Mesenchymal stem cell (in vitro differentiated cells and primary cell): Measurements from ENCODE around the gene FADS1.

Experiments used
- DNase-seq: peaks from one replicate; pipeline ENCODE4 v3.0.0-alpha.2; 2013
- H2AFZ ChIP-seq: one replicate; pipeline ENCODE4 v1.6.1; 2013; ENCODE audit warnings: low read depth, mild to moderate bottlenecking, control low read depth, inconsistent platforms, low read length, moderate library complexity
- H2AK5ac ChIP-seq: 2 replicates; pipeline ENCODE4 v1.6.1; 2013; ENCODE audit warnings: low read length, moderate library complexity, mild to moderate bottlenecking, inconsistent platforms; ENCODE audit not compliant: severe bottlenecking
- H2BK120ac ChIP-seq: one replicate; pipeline ENCODE4 v1.6.1; 2013; ENCODE audit warnings: low read depth, mild to moderate bottlenecking, inconsistent platforms, low read length, moderate library complexity
- H2BK12ac ChIP-seq, 2 experiments: one replicate each; pipeline ENCODE4 v1.6.1; 2013; ENCODE audit warnings: inconsistent platforms in 2 of 2, low read length in 2 of 2, mild to moderate bottlenecking in 2 of 2, moderate library complexity in 2 of 2, control low read depth in 1 of 2
- H2BK15ac ChIP-seq: one replicate; pipeline ENCODE4 v1.6.1; 2013; ENCODE audit warnings: mild to moderate bottlenecking, low read depth, inconsistent platforms; ENCODE audit not compliant: poor library complexity, severe bottlenecking
- H2BK5ac ChIP-seq: 2 replicates; pipeline ENCODE4 v1.6.1; 2013; ENCODE audit warnings: low read depth, mild to moderate bottlenecking, low read length, control low read depth, inconsistent platforms; ENCODE audit not compliant: poor library complexity, severe bottlenecking
- H3K14ac ChIP-seq, 2 experiments: one replicate each; pipeline ENCODE4 v1.6.1; 2013; ENCODE audit warnings: inconsistent platforms in 2 of 2, low read length in 2 of 2, control low read depth in 1 of 2, mild to moderate bottlenecking in 1 of 2, moderate library complexity in 1 of 2
- H3K18ac ChIP-seq, 2 experiments: one replicate each; pipeline ENCODE4 v1.6.1; 2013; ENCODE audit warnings: inconsistent platforms in 2 of 2, low read length in 2 of 2, control low read depth in 1 of 2, low read depth in 1 of 2, mild to moderate bottlenecking in 1 of 2
- H3K23ac ChIP-seq, 2 experiments: one replicate each; pipeline ENCODE4 v1.6.1; 2013; ENCODE audit warnings: inconsistent platforms in 2 of 2, low read length in 2 of 2, mild to moderate bottlenecking in 2 of 2, moderate library complexity in 2 of 2, control low read depth in 1 of 2
- H3K27ac ChIP-seq: 2 replicates; pipeline ENCODE4 v1.5.1; 2013; ENCODE audit warnings: mild to moderate bottlenecking, moderate library complexity, low read length, control low read depth, inconsistent platforms; ENCODE audit not compliant: poor library complexity, severe bottlenecking
- H3K27me3 ChIP-seq, 2 experiments: 2 replicates each; pipeline versions ENCODE4 v1.6.1 to v1.7.0; 2013; ENCODE audit warnings: low read length in 2 of 2, mild to moderate bottlenecking in 2 of 2, moderate library complexity in 2 of 2, control low read depth in 1 of 2, inconsistent platforms in 1 of 2; ENCODE audit not compliant: control insufficient read depth in 1 of 2, insufficient read depth in 1 of 2
- H3K36me3 ChIP-seq, 2 experiments: 2 replicates each; pipeline versions ENCODE4 v1.6.1 to v1.7.0; 2013; ENCODE audit warnings: low read length in 2 of 2, control low read depth in 1 of 2, inconsistent platforms in 1 of 2, low read depth in 1 of 2, mild to moderate bottlenecking in 1 of 2; ENCODE audit not compliant: insufficient read depth in 2 of 2, control insufficient read depth in 1 of 2
- H3K4ac ChIP-seq, 2 experiments: one replicate each; pipeline ENCODE4 v1.6.1; 2013; ENCODE audit warnings: inconsistent platforms in 2 of 2, low read length in 2 of 2, mild to moderate bottlenecking in 2 of 2, moderate library complexity in 2 of 2, control low read depth in 1 of 2, low read depth in 1 of 2
- H3K4me1 ChIP-seq: 2 replicates; pipeline ENCODE4 v1.6.1; 2013; ENCODE audit warnings: low read depth, low read length, control low read depth; ENCODE audit not compliant: control insufficient read depth, insufficient read depth
- H3K4me2 ChIP-seq: 2 replicates; pipeline ENCODE4 v1.6.1; 2013; ENCODE audit warnings: low read length, mild to moderate bottlenecking, inconsistent platforms; ENCODE audit not compliant: poor library complexity, severe bottlenecking
- H3K4me3 ChIP-seq, 2 experiments: 2 replicates each; pipeline versions ENCODE4 v1.5.1 to v1.7.0; 2013; ENCODE audit warnings: low read length in 2 of 2, mild to moderate bottlenecking in 2 of 2, control low read depth in 1 of 2, low read depth in 1 of 2; ENCODE audit not compliant: insufficient read depth in 1 of 2
- H3K79me1 ChIP-seq: replicated peaks from 2 replicates; pipeline ENCODE4 v1.6.1; 2013; ENCODE audit warnings: mild to moderate bottlenecking, control low read depth, low read length, inconsistent platforms; ENCODE audit not compliant: poor library complexity, severe bottlenecking
- H3K9ac ChIP-seq: 2 replicates; pipeline ENCODE4 v1.7.0; 2013; ENCODE audit warnings: mild to moderate bottlenecking, low read length, moderate library complexity
- H3K9me3 ChIP-seq: 2 replicates; pipeline ENCODE4 v1.7.0; 2013; ENCODE audit warnings: mild to moderate bottlenecking, low read length; ENCODE audit not compliant: control insufficient read depth
- H4K8ac ChIP-seq: one replicate; pipeline ENCODE4 v1.6.1; 2013; ENCODE audit warnings: inconsistent platforms, mild to moderate bottlenecking, low read length, moderate library complexity
- H4K91ac ChIP-seq: one replicate; pipeline ENCODE4 v1.6.1; 2013; ENCODE audit warnings: mild to moderate bottlenecking, low read length, inconsistent platforms
- WGBS: methylation state at CpG from one replicate; pipeline ENCODE4 v1.1.7; 2013; ENCODE audit warnings: mixed read lengths; 5-methylcytosine and 5-hydroxymethylcytosine counted together

FADS1 gene

DNA sequence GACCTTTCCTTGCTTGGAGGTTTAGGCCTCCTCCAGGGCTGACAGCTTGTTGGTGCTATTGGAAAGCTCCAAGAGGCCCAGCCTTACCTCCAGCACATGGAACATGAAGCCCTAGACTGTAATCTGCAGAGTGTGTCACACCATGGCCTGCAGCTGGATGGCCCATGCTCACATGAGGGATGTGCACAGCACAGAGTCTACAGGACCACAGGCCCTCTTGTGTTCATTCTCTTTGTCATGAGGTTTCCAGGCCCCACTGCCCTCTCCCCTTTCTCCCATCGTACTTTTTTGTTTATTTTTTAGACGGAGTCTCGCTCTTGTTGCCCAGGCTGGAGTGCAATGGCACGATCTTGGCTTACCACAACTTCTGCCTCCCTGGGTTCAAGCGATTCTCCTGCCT, 10.0 kb downstream of the FADS1 start:
- Histone ChIP-seq H2BK120ac (no peak overlapping the region), H3K14ac (no peak overlapping the region), H3K23ac (no peak overlapping the region), H2BK12ac (no peak overlapping the region), H3K9me3 (no peaks in the 10 kb centered on the region), H2BK5ac (no peak overlapping the region), H3K79me1 (peaks cover 36% of the 10 kb centered on the region), H3K36me3 (peaks cover 73 to 97% of the 10 kb centered on the region in 2 experiments), H3K27me3 (no peaks in the 10 kb centered on the region), H2AFZ (no peak overlapping the region), H3K4me2 (no peak overlapping the region), H3K18ac (no peak overlapping the region), H2AK5ac (no peak overlapping the region), H3K9ac (no peak overlapping the region), H3K4me3 (no peak overlapping the region), H4K8ac (no peak overlapping the region), H2BK15ac (no peak overlapping the region), H3K4ac (no peak overlapping the region), H3K4me1 (no peaks in the 10 kb centered on the region), H4K91ac (no peak overlapping the region), H3K27ac (no peak overlapping the region)
- DNase-seq: no peak
- WGBS: 93% methylated on average over 4 of the region's 5 CpGs

DNA sequence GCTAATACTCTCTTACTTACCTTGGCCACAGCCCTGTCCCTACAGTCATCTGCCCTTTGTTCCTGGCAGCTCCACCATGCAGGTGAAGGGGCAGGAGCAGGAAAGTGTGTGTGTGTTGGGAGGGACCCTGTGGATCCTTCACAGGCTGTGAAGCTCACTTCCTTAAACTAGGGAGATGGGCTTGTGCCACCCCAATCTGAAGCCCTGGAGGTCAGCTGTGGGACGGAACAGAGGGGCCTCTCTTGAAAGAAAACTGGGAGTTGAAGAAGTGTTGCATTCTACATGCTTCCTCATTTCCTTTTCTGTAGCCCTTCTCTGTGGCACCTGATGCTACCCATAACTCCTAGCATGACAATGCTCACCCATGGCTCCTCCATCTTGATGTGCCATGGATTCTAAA, 11.7 kb downstream of the FADS1 start:
- Histone ChIP-seq H2BK5ac (no peak overlapping the region), H3K23ac (no peak overlapping the region), H2BK15ac (no peak overlapping the region), H4K8ac (no peak overlapping the region), H4K91ac (no peak overlapping the region), H2AFZ (no peak overlapping the region), H3K27me3 (no peaks in the 10 kb centered on the region), H2BK120ac (no peak overlapping the region), H3K79me1 (peaks cover 34% of the 10 kb centered on the region), H3K4me1 (no peaks in the 10 kb centered on the region), H3K9ac (no peak overlapping the region), H3K9me3 (no peaks in the 10 kb centered on the region), H3K27ac (no peak overlapping the region), H3K4me3 (no peak overlapping the region), H3K14ac (no peak overlapping the region), H3K4ac (no peak overlapping the region), H2BK12ac (no peak overlapping the region), H2AK5ac (no peak overlapping the region), H3K4me2 (no peak overlapping the region), H3K18ac (no peak overlapping the region), H3K36me3 (peaks cover 57 to 91% of the 10 kb centered on the region in 2 experiments)
- DNase-seq: no peak
- WGBS: 100% methylated on average over 1 of the region's 1 CpG

DNA sequence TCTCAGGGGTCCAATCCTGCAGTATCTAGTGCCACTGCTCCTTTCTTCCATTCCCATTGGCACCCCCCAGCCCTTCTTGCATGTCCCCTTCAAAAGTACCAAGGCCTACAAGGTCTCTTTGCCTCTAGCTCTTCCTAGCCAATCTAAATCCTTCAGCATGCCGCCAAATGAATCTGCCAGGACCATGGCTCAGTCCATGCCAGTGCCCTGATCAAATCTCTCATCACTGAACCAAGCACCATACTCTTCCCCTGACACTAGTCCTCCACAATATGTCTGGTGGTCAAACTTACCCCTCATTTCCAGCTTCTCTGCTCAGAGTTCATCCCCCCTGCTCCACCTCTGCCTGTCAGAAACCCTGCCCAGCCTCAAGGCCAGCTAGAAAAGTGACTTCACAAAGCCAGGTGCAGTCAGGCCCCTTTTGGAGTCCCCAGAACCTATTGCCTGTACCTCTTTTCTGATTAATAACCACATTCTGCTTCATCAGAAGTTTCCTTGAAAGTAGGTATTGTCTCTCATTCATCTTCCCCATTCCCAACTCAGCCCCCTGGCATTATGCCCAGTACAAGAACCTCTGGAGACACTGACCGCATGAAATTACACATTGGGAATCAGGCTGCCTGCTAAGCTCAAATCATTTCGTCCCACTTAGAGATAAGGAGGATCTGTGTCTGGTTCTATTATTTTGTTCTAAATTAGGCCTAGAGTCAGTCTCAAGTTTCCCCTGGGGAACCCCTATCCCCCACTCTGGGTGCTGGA, 12.7 kb downstream of the FADS1 start:
- peaks cover under 1% of the 10 kb centered on the region for H3K4me1 ChIP-seq
- H2AK5ac ChIP-seq: no peak overlapping the region
- H3K9me3 ChIP-seq: no peaks in the 10 kb centered on the region
- peaks cover 33% of the 10 kb centered on the region for H3K79me1 ChIP-seq
- no peak overlapping the region for H3K23ac ChIP-seq
- H2AFZ ChIP-seq: no peak overlapping the region
- H2BK12ac ChIP-seq: no peak overlapping the region
- H2BK120ac ChIP-seq: no peak overlapping the region
- DNase-seq: no peak
- H2BK15ac ChIP-seq: no peak overlapping the region
- no peaks in the 10 kb centered on the region for H3K27me3 ChIP-seq
- H2BK5ac ChIP-seq: no peak overlapping the region
- H3K4ac ChIP-seq: no peak overlapping the region
- no peak overlapping the region for H3K9ac ChIP-seq
- whole genome bisulfite sequencing: 91% methylated on average over 2 of the region's 3 CpGs
- H3K36me3 ChIP-seq: peaks cover 48 to 91% of the 10 kb centered on the region in 2 experiments
- no peak overlapping the region for H4K8ac ChIP-seq
- no peak overlapping the region for H4K91ac ChIP-seq
- H3K14ac ChIP-seq: no peak overlapping the region
- H3K4me3 ChIP-seq: no peak overlapping the region
- no peak overlapping the region for H3K18ac ChIP-seq
- no peak overlapping the region for H3K27ac ChIP-seq
- no peak overlapping the region for H3K4me2 ChIP-seq

DNA sequence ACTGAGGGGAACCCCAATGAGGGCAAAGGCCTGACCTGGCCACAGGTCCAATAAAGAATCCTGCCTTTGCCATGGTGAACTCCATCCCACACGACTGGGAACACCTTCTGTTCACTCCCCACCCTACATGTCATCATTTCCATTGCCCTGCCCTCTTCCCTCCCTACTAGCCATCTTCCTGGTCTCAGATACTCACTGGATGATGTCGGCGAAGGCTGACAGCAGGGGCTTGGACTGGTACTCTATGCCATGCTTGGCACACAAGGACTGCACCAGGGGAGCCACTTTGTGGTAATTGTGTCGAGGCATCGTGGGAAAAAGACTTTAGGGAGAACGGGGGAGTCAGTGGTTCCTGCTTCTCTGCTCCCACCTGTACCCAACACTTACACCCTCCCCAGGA, 14.2 kb downstream of the FADS1 start:
- Histone ChIP-seq H3K4me2 (no peak overlapping the region), H2BK5ac (no peak overlapping the region)
- DNase-seq: no peak

More for the DNA sequence above, 14.2 kb downstream of the FADS1 start:
- no peak overlapping the region for H3K23ac ChIP-seq
- no peak overlapping the region for H3K4ac ChIP-seq
- no peaks in the 10 kb centered on the region for H3K9me3 ChIP-seq
- peaks cover 4% of the 10 kb centered on the region for H3K4me1 ChIP-seq
- no peaks in the 10 kb centered on the region for H3K27me3 ChIP-seq
- peaks cover 37 to 77% of the 10 kb centered on the region in 2 experiments for H3K36me3 ChIP-seq
- no peak overlapping the region for H3K4me3 ChIP-seq
- H3K14ac ChIP-seq: no peak overlapping the region
- H2BK120ac ChIP-seq: no peak overlapping the region
- H3K27ac ChIP-seq: no peak overlapping the region
- H4K8ac ChIP-seq: no peak overlapping the region
- H4K91ac ChIP-seq: no peak overlapping the region
- H3K79me1 ChIP-seq: peaks cover 31% of the 10 kb centered on the region
- no peak overlapping the region for H2BK12ac ChIP-seq
- H2AK5ac ChIP-seq: no peak overlapping the region
- H3K18ac ChIP-seq: no peak overlapping the region
- 93% methylated on average over 6 of the region's 6 CpGs for WGBS
- H2BK15ac ChIP-seq: no peak overlapping the region
- no peak overlapping the region for H2AFZ ChIP-seq
- H3K9ac ChIP-seq: no peak overlapping the region
